Endothelial cell of umbilical vein (primary cell): ENCODE data around the gene ETF1. TPM values are rescaled to one million over a fixed set of nuclear protein-coding genes. Genes with fewer than 3 reads are reported as not detected.
"Not testable (repeated sequence)": the region's sequence is repeated elsewhere in the genome, so short reads cannot be mapped to it uniquely, and the experiment has no call there.

Experiments
- BruUV-seq: library from RNA; stranded (reverse); fragments of 400-500 nt; replicated peaks from 2 replicates; lab custom pipeline; 2021; lab: Mats Ljungman, UMichigan
- CTCF ChIA-PET: fragments of 300-600, 350-600 bp; sonication (Branson Sonifier 250); formaldehyde crosslinking; loops from one replicate; lab custom pipeline; 2021; ENCODE audit warnings: antibody characterized with exemption, inconsistent platforms; lab: Charles Lee
- POLR2A ChIA-PET: fragments of 300-600, 350-600 bp; sonication (Branson Sonifier 250); formaldehyde crosslinking; loops from one replicate; lab custom pipeline; 2021; ENCODE audit warnings: antibody characterized with exemption, inconsistent platforms; lab: Charles Lee
- DNase-seq: peaks from one replicate; pipeline ENCODE4 v3.0.0-alpha.2; 2011; ENCODE audit warnings: low read depth, low spot score
- FAIRE-seq: peaks from 2 replicates; lab custom pipeline; 2011; peaks lifted over from hg19 to GRCh38; lab: Jason Lieb, UNC
- H2AFZ ChIP-seq: 2 replicates; pipeline ENCODE4 v1.6.0; 2012; ENCODE audit warnings: low read depth, low read length, control low read depth, inconsistent platforms
- H3K27ac ChIP-seq: 2 replicates; pipeline ENCODE4 v1.5.1; 2011; ENCODE audit warnings: low read depth, mild to moderate bottlenecking, control low read depth, low read length, moderate library complexity; ENCODE audit not compliant: insufficient read depth
- H3K27me3 ChIP-seq, 2 experiments: 2 replicates each; pipeline versions ENCODE4 v1.6.0 to v1.6.1; 2011; ENCODE audit warnings: low read length in 2 of 2, mixed read lengths in 1 of 2; ENCODE audit not compliant: control insufficient read depth in 2 of 2, insufficient read depth in 2 of 2
- H3K36me3 ChIP-seq, 2 experiments: 2 replicates in 1 of 2; 3 replicates in 1 of 2; pipeline ENCODE4 v1.5.1; 2011; ENCODE audit warnings: low read length in 2 of 2, mild to moderate bottlenecking in 1 of 2, moderate library complexity in 1 of 2; ENCODE audit not compliant: control insufficient read depth in 2 of 2, insufficient read depth in 2 of 2; ENCODE audit errors: extremely low read depth in 1 of 2
- H3K4me1 ChIP-seq: 3 replicates; pipeline ENCODE4 v1.5.1; 2011; ENCODE audit warnings: mild to moderate bottlenecking, low read length; ENCODE audit not compliant: control insufficient read depth, insufficient read depth; ENCODE audit errors: extremely low read depth
- H3K4me2 ChIP-seq: 2 replicates; pipeline ENCODE4 v1.6.1; 2011; ENCODE audit warnings: low read length, control low read depth, mixed read lengths; ENCODE audit not compliant: insufficient read depth
- H3K4me3 ChIP-seq, 3 experiments: fragments of 200-600 bp in 1 of 3; sonication (generic), shearing (Covaris generic) in 1 of 3; replicated peaks in 1 of 3; 2 replicates each; pipeline ENCODE4 v1.5.1; 2011 to 2016; ENCODE audit warnings: control low read depth in 3 of 3, low read length in 3 of 3, mild to moderate bottlenecking in 2 of 3, inconsistent platforms in 1 of 3, low read depth in 1 of 3, moderate library complexity in 1 of 3; ENCODE audit not compliant: insufficient read depth in 1 of 3
- H3K79me2 ChIP-seq: 2 replicates; pipeline ENCODE4 v1.6.0; 2012; ENCODE audit warnings: low read length, inconsistent platforms; ENCODE audit not compliant: control insufficient read depth, insufficient read depth
- H3K9ac ChIP-seq: replicated peaks from 2 replicates; pipeline ENCODE3; 2011; ENCODE audit warnings: low read length, control low read depth; ENCODE audit not compliant: insufficient read depth; ENCODE audit errors: extremely low read depth
- H3K9me1 ChIP-seq: replicated peaks from 3 replicates; pipeline ENCODE4 v1.6.0; 2011; ENCODE audit warnings: mild to moderate bottlenecking, low read length; ENCODE audit not compliant: control insufficient read depth, insufficient read depth; ENCODE audit errors: extremely low read depth
- H3K9me3 ChIP-seq: replicated peaks from 2 replicates; pipeline ENCODE4 v1.5.1; 2012; ENCODE audit warnings: low read length, inconsistent platforms; ENCODE audit not compliant: control insufficient read depth, insufficient read depth
- H4K20me1 ChIP-seq: replicated peaks from 2 replicates; pipeline ENCODE3; 2011; ENCODE audit warnings: mild to moderate bottlenecking, low read length; ENCODE audit not compliant: control insufficient read depth, insufficient read depth; ENCODE audit errors: extremely low read depth
- CTCF ChIP-seq, 2 donors: IDR thresholded peaks; 1 replicate in 1 of 2; 2 replicates in 1 of 2; pipeline ENCODE4 v1.5.1; 2011; ENCODE audit warnings: low read length in 2 of 2, mild to moderate bottlenecking in 2 of 2, moderate library complexity in 2 of 2, control low read depth in 1 of 2, inconsistent platforms in 1 of 2, low read depth in 1 of 2; ENCODE audit not compliant: insufficient read depth in 1 of 2; ENCODE audit errors: extremely low read depth in 1 of 2
- EZH2 ChIP-seq: IDR thresholded peaks from 2 replicates; pipeline ENCODE4 v1.6.1; 2012; ENCODE audit warnings: borderline replicate concordance, low read depth, mild to moderate bottlenecking, moderate library complexity, low read length, inconsistent platforms; ENCODE audit not compliant: severe bottlenecking
- FOS ChIP-seq: IDR thresholded peaks from 2 replicates; pipeline ENCODE4 v1.6.1; 2011; ENCODE audit warnings: mild to moderate bottlenecking, low read length, moderate library complexity, borderline replicate concordance; ENCODE audit not compliant: insufficient read depth
- GATA2 ChIP-seq: IDR thresholded peaks from 2 replicates; pipeline ENCODE4 v1.7.0; 2011; ENCODE audit warnings: low read depth, mild to moderate bottlenecking, moderate library complexity, mixed read lengths, low read length; ENCODE audit not compliant: insufficient read length, insufficient read depth
- JUN ChIP-seq: IDR thresholded peaks from 2 replicates; pipeline ENCODE4 v1.6.1; 2011; ENCODE audit warnings: borderline replicate concordance, low read depth; ENCODE audit not compliant: insufficient read length, insufficient read depth
- MAX ChIP-seq: IDR thresholded peaks from 2 replicates; pipeline ENCODE4 v1.6.1; 2011; ENCODE audit not compliant: insufficient read depth, insufficient read length
- MYC ChIP-seq: IDR thresholded peaks from one replicate; pipeline ENCODE4 v1.6.1; 2011; ENCODE audit warnings: mild to moderate bottlenecking, low read depth, low read length
- POLR2A ChIP-seq: IDR thresholded peaks from 2 replicates; pipeline ENCODE4 v1.6.1; 2012; ENCODE audit warnings: low read depth, mild to moderate bottlenecking, control low read depth, low read length
- POLR2AphosphoS5 ChIP-seq: IDR thresholded peaks from 2 replicates; pipeline ENCODE4 v1.6.1; 2012; ENCODE audit warnings: low read depth, mild to moderate bottlenecking, control low read depth, low read length, moderate library complexity; ENCODE audit not compliant: insufficient read depth
- dilution Hi-C: fragments of 300-500 bp; cut with MboI; formaldehyde crosslinking; loops from one replicate; pipeline ENCODE4 v1.15.0; 2019; ENCODE audit warnings: low sequenced_read_pairs; ENCODE audit not compliant: extremely low pct_ligation_motif_present
- intact Hi-C: fragments of 100-400 bp; cut with micrococcal nuclease; formaldehyde crosslinking; loops from one replicate; pipeline ENCODE4 v1.10.0; 2022
- polyA plus RNA-seq, 4 experiments: library from polyadenylated mRNA; depleted of rRNA in 3 of 4; stranded (reverse) in 3 of 4; unstranded in 1 of 4; fragments of >200 nt; gene quantifications; 2 replicates each; pipeline versions ENCODE4 v1.2.1 to v1.2.3, GENCODE V29; 2011 to 2012; ENCODE audit warnings: missing spikeins in 1 of 4
- total RNA-seq: library from RNA; stranded (reverse); gene quantifications from 2 replicates; pipeline ENCODE4 v1.2.3, GENCODE V29; 2021

Gene ETF1
- total and polyA plus RNA-seq, 2 donors (not counting 3 experiments of a cell fraction or from before 2014, with no cell fraction given): 32.9 to 114 TPM

- H3K36me3 ChIP-seq: peaks cover 16 to 17% of the 10 kb centered on the region in 2 experiments
- H4K20me1 ChIP-seq, POLR2A ChIA-PET, H2AFZ ChIP-seq, H3K27me3 ChIP-seq, CTCF ChIA-PET, FAIRE-seq, H3K4me3 ChIP-seq, H3K4me2 ChIP-seq, intact Hi-C loops, DNase-seq, H3K79me2 ChIP-seq, H3K9ac ChIP-seq, H3K27ac ChIP-seq, H3K4me1 ChIP-seq, H3K9me1 ChIP-seq, dilution Hi-C loops, H3K9me3 ChIP-seq: not testable (repeated sequence)
- TSS peak; percentile 41 for BruUV-seq
Observed at GRCh38 chr5:138507485-138507884, 35.6 kb downstream of the ETF1 start.

GRCh38 chr5:138506370-138507306 is 36.4 kb downstream of the ETF1 start:
- intact Hi-C loops: no loop called here
- FAIRE-seq (no peak), DNase-seq (no peak)
- H4K20me1 ChIP-seq: no peaks in the 10 kb centered on the region
- no peak overlapping the region for H3K4me3 ChIP-seq
- H3K27ac ChIP-seq: no peak overlapping the region
- TF ChIP-seq POLR2AphosphoS5 (no peak), MAX (no peak), EZH2 (no peak), GATA2 (no peak), JUN (no peak), CTCF (IDR thresholded peaks at IDR 0.05; ENCODE audit: extremely low read depth in 1 of 2, insufficient read depth in 1 of 2, low read depth in 1 of 2, low read length in 2 of 2) (no peak), FOS (no peak), POLR2A (no peak), MYC (no peak)
- BruUV-seq: no TSS peak
- no peak overlapping the region for H3K9ac ChIP-seq
- H3K36me3 ChIP-seq: peaks cover 13 to 14% of the 10 kb centered on the region in 2 experiments
- H3K79me2 ChIP-seq: peaks cover 2% of the 10 kb centered on the region
- dilution Hi-C loops: no loop called here
- no peak overlapping the region for H3K4me2 ChIP-seq
- no peaks in the 10 kb centered on the region for H3K4me1 ChIP-seq
- ChIA-PET CTCF (no interaction called here), POLR2A (no interaction called here)
- H2AFZ ChIP-seq: no peak overlapping the region
- no peaks in the 10 kb centered on the region for H3K9me3 ChIP-seq
- H3K9me1 ChIP-seq: no peaks in the 10 kb centered on the region
- no peaks in the 10 kb centered on the region for H3K27me3 ChIP-seq
